PC-3 (cell line): Measurements from ENCODE around the gene NRXN2. TPM values are rescaled to one million over a fixed set of nuclear protein-coding genes. Genes with fewer than 3 reads are reported as not detected.
A peak's percentile ranks its signal among the peaks of the same experiment; 100 is the strongest.

Experiments used
- ATAC-seq: fragments of 200-7000 bp; cut with Tn5 transposase; 2 replicates; pipeline ENCODE4 v1.9.1; 2020; ENCODE audit warnings: mild to moderate bottlenecking, moderate library complexity
- BruUV-seq: library from RNA; stranded (reverse); fragments of 400-500 nt; replicated peaks from 2 replicates; lab custom pipeline; 2021; lab: Mats Ljungman, UMichigan
- CTCF ChIA-PET: fragments of 300-600 bp; sonication (Branson Sonifier 250); formaldehyde crosslinking; loops from one replicate; lab custom pipeline; 2022; ENCODE audit warnings: antibody characterized with exemption; lab: Charles Lee
- POLR2A ChIA-PET: fragments of 300-600 bp; sonication (Branson Sonifier 250); formaldehyde crosslinking; loops from one replicate; lab custom pipeline; 2022; ENCODE audit warnings: antibody characterized with exemption; ENCODE audit not compliant: unreplicated experiment; lab: Charles Lee
- DNase-seq: peaks from one replicate; pipeline ENCODE4 v3.0.0-alpha.2; 2015
- H2AFZ ChIP-seq: fragments of 300-600 bp; sonication (generic); 2 replicates; pipeline ENCODE4 v1.6.0; 2016; ENCODE audit warnings: antibody characterized with exemption, low read length
- H3F3A ChIP-seq: fragments of 300-600 bp; sonication (generic); one replicate; pipeline ENCODE4 v1.6.0; 2017; ENCODE audit warnings: antibody characterized with exemption, low read length, control low read depth, mild to moderate bottlenecking; ENCODE audit not compliant: unreplicated experiment
- H3K27ac ChIP-seq: fragments of 300-600 bp; sonication (generic); 2 replicates; pipeline ENCODE4 v1.5.1; 2016; ENCODE audit warnings: mild to moderate bottlenecking, low read length
- H3K27me3 ChIP-seq: fragments of 300-600 bp; sonication (generic); 2 replicates; pipeline ENCODE4 v1.6.1; 2016; ENCODE audit warnings: low read length, mixed read lengths
- H3K36me3 ChIP-seq: fragments of 300-600 bp; sonication (generic); 2 replicates; pipeline ENCODE4 v1.6.1; 2016; ENCODE audit warnings: low read depth, mixed run types, low read length, mixed read lengths
- H3K4me1 ChIP-seq: fragments of 300-600 bp; sonication (generic); 2 replicates; pipeline ENCODE4 v1.5.1; 2016; ENCODE audit warnings: low read length; ENCODE audit not compliant: insufficient read depth
- H3K4me2 ChIP-seq: fragments of 300-600 bp; sonication (generic); 2 replicates; pipeline ENCODE4 v1.6.0; 2016; ENCODE audit warnings: low read length
- H3K4me3 ChIP-seq: fragments of 300-600 bp; sonication (generic); 2 replicates; pipeline ENCODE4 v1.5.1; 2016; ENCODE audit warnings: mild to moderate bottlenecking, low read length, mixed read lengths
- H3K79me2 ChIP-seq: fragments of 300-600 bp; sonication (generic); 2 replicates; pipeline ENCODE4 v1.6.1; 2017; ENCODE audit warnings: low read length, mixed read lengths
- H3K9ac ChIP-seq: fragments of 300-600 bp; sonication (generic); 2 replicates; pipeline ENCODE4 v1.6.0; 2016; ENCODE audit warnings: mild to moderate bottlenecking, low read length
- H3K9me2 ChIP-seq: fragments of 300-600 bp; sonication (generic); replicated peaks from 2 replicates; pipeline ENCODE4 v1.6.1; 2016; ENCODE audit warnings: mixed run types, low read length, mixed read lengths
- H3K9me3 ChIP-seq: fragments of 300-600 bp; sonication (generic); 2 replicates; pipeline ENCODE4 v1.6.1; 2016; ENCODE audit warnings: low read length, mixed read lengths
- H4K20me1 ChIP-seq: fragments of 300-600 bp; sonication (generic); 2 replicates; pipeline ENCODE4 v1.6.1; 2016; ENCODE audit warnings: low read length, mixed read lengths
- EZH2 ChIP-seq: fragments of 300-600 bp; sonication (generic); IDR thresholded peaks from one replicate; pipeline ENCODE4 v1.6.1; 2017; ENCODE audit warnings: antibody characterized with exemption, mild to moderate bottlenecking, low read length; ENCODE audit not compliant: unreplicated experiment
- EZH2phosphoT487 ChIP-seq: fragments of 300-600 bp; sonication (generic); IDR thresholded peaks from 2 replicates; pipeline ENCODE4 v1.6.1; 2018; ENCODE audit warnings: mild to moderate bottlenecking, antibody characterized with exemption, low read length, borderline replicate concordance
- intact Hi-C: fragments of 100-400 bp; cut with micrococcal nuclease; formaldehyde crosslinking; loops from 2 replicates; pipeline ENCODE4 v1.9.0; 2023
- total RNA-seq: library from RNA; depleted of rRNA; stranded (reverse); fragments of >200 nt; gene quantifications from 2 replicates; pipeline ENCODE4 v1.2.3, GENCODE V29; 2014
- TF ChIP-seq, protein P1 (sequence below): fragments of 300-600 bp; sonication (generic); conservative IDR thresholded peaks from 2 replicates; pipeline ENCODE4 v1.5.1; 2017; ENCODE audit warnings: antibody characterized with exemption, low read depth, mild to moderate bottlenecking, low read length

Gene NRXN2
- total RNA-seq, 1 experiment from 2014 or later, result not detected

DNA sequence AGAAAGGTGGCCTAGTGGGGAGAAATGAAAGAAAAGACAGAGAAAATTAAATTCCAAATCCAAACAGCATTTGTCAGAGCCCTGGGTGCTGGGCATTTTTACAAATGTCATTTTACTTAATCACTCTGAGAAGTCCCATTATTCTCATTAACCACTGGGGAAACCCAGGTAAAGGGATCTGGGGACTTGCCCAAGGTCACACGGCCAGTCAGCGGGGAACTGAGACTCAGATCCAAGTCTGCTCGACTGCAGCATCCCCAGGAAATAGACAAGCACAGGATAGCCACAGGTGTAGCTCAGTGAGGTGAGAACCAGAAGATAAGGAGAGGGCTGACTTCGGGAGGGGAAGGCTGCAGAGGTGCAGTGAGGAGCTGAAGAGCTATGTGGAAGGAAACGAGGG is 7.9 kb downstream of the NRXN2 start:
- Histone ChIP-seq H3K27me3 (peaks cover 61% of the 10 kb centered on the region), H3K36me3 (no peaks in the 10 kb centered on the region), H3K4me1 (peaks cover 9% of the 10 kb centered on the region; the same call in 1 of the 2 replicates), H3K4me3 (no peak overlapping the region), H3K9me2 (no peaks in the 10 kb centered on the region), H3K27ac (no peak overlapping the region), H3K79me2 (no peaks in the 10 kb centered on the region), H3K4me2 (no peak overlapping the region), H3K9me3 (no peaks in the 10 kb centered on the region), H3F3A (no peaks in the 10 kb centered on the region), H3K9ac (no peak overlapping the region), H2AFZ (no peak overlapping the region), H4K20me1 (no peaks in the 10 kb centered on the region)
- DNase-seq (no peak), ATAC-seq (no peak)
- ChIA-PET POLR2A (interaction anchor here (0.6 kb wide), 1 partner anchor 199 kb away, joined by 4 read pairs; no protein-coding TSS in a partner anchor), CTCF (interaction anchor here (0.6 kb wide), 2 partner anchors 26 to 107 kb away, joined by 4 to 12 read pairs; no protein-coding TSS in a partner anchor)
- no peak for TF ChIP-seq EZH2
- BruUV-seq, result no TSS peak
- intact Hi-C loops, result no loop called here

DNA sequence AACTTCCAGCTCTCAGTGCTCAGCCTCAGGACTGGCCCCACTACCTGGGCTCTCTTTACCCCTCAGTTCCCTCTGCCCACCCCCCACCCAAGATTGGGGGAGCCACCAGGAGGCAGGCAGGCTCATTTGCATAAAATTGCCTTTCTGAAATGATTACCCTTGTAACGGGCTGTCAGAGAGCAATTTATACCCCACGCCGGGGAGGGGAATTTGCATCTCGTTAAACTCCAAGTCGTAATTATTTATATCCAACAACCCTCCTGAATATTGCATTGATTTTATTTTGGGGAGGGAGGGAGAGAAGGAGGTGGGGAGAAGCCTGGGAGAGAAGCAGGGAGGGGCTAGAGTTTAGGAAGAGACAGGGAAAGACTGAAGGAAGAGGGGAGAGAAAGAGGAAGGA is 8.3 kb downstream of the NRXN2 start:
- H3K27me3 ChIP-seq, result peaks cover 57% of the 10 kb centered on the region
- BruUV-seq, result no TSS peak
- intact Hi-C loops, result no loop called here

DNA sequence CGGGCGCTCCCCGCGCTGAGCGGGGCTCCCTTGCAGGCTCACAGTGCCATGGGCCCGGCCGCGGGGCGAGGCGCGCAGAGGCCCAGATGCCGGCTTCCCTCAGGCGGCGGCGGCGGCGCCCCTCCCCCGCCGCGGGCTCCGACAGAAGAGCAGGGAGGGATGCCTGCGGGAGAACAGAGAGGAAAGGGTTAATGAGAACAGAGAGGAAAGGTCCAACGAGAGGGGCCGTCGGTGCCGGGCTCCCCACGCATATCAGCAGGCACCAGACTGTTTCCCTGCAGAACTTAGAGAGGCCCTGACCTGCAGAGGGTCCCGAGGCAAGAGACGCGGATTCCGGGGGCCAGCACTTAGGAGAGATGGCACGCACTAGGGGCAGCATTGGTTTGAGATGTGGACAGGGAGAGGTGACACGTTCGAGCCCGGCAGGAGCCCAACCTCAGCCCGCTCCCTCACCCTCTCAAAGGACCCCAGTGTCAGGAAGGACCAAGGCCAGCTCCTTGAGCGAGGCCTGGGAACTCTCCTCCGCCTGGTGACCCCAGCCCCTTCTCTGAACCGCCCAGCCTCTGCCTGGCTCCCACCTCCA is 9.1 kb downstream of the NRXN2 start:
- no peak overlapping the region for H3K4me2 ChIP-seq
- no peaks in the 10 kb centered on the region for H3K36me3 ChIP-seq
- no peaks in the 10 kb centered on the region for H3K9me2 ChIP-seq
- H3K27me3 ChIP-seq, result peaks cover 55% of the 10 kb centered on the region
- peaks cover 10% of the 10 kb centered on the region; the same call in 1 of the 2 replicates for H3K4me1 ChIP-seq
- no peaks in the 10 kb centered on the region for H3K79me2 ChIP-seq
- no peaks in the 10 kb centered on the region for H3K9me3 ChIP-seq
- BruUV-seq, result no TSS peak
- ChIA-PET POLR2A (no interaction called here), CTCF (no interaction called here)
- DNase-seq (no peak), ATAC-seq (no peak)
- H3K9ac ChIP-seq, result no peak overlapping the region
- no peak overlapping the region for H3K4me3 ChIP-seq
- TF ChIP-seq, protein P1, sequence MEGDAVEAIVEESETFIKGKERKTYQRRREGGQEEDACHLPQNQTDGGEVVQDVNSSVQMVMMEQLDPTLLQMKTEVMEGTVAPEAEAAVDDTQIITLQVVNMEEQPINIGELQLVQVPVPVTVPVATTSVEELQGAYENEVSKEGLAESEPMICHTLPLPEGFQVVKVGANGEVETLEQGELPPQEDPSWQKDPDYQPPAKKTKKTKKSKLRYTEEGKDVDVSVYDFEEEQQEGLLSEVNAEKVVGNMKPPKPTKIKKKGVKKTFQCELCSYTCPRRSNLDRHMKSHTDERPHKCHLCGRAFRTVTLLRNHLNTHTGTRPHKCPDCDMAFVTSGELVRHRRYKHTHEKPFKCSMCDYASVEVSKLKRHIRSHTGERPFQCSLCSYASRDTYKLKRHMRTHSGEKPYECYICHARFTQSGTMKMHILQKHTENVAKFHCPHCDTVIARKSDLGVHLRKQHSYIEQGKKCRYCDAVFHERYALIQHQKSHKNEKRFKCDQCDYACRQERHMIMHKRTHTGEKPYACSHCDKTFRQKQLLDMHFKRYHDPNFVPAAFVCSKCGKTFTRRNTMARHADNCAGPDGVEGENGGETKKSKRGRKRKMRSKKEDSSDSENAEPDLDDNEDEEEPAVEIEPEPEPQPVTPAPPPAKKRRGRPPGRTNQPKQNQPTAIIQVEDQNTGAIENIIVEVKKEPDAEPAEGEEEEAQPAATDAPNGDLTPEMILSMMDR, result no peak
- TF ChIP-seq EZH2, result peak; percentile 58
- H4K20me1 ChIP-seq, result no peaks in the 10 kb centered on the region
- no peak overlapping the region for H3K27ac ChIP-seq
- intact Hi-C loops, result no loop called here
- no peaks in the 10 kb centered on the region for H3F3A ChIP-seq
- H2AFZ ChIP-seq, result no peak overlapping the region

More for the DNA sequence above, 8.3 kb downstream of the NRXN2 start:
- Histone ChIP-seq H3K4me3 (no peak overlapping the region), H3K36me3 (no peaks in the 10 kb centered on the region), H3K9me2 (no peaks in the 10 kb centered on the region), H3K79me2 (no peaks in the 10 kb centered on the region), H3F3A (no peaks in the 10 kb centered on the region), H3K9ac (no peak overlapping the region), H3K4me1 (peaks cover 10% of the 10 kb centered on the region; the same call in 1 of the 2 replicates), H3K9me3 (no peaks in the 10 kb centered on the region), H3K4me2 (no peak overlapping the region), H2AFZ (no peak overlapping the region), H3K27ac (no peak overlapping the region), H4K20me1 (no peaks in the 10 kb centered on the region)
- ATAC-seq (no peak), DNase-seq (no peak)
- TF ChIP-seq EZH2phosphoT487 (no peak; the same call in 1 of the 2 replicates), EZH2 (no peak)
- TF ChIP-seq, protein P1, result no peak
- ChIA-PET CTCF (interaction anchor here (0.6 kb wide), 2 partner anchors 26 to 106 kb away, joined by 4 to 12 read pairs; no protein-coding TSS in a partner anchor), POLR2A (interaction anchor here (0.6 kb wide), 1 partner anchor 198 kb away, joined by 4 read pairs; no protein-coding TSS in a partner anchor)
